ENCODE measurements around the gene KLHL26. TPM values are rescaled to one million over a fixed set of nuclear protein-coding genes. Genes with fewer than 3 reads are reported as not detected.

KLHL26 gene
- total RNA-seq, 1 donor from 2014 or later = 1.4 TPM

DNA sequence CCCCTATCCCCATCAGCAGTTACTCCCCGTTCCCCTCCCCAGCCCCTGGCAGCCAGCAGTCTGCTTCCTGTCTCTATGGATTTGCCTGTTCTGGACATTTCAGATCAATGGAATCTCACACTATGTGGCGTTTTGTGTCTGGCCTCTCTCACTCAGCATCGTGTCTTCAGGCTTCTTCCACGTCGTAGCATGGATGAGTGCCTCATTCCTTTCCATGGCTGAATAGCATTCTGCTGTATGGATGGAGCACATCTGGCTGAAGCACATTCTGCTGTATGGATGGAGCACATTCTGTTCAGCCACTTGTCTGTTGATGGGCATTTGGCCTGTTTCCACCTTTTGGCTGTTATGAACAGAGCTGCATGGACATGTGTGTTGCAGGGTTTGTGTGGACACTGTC lies 76.2 kb downstream of the KLHL26 start:
- no peak for DNase-seq (ENCODE audit: low read depth in 2 of 2)

GRCh38 chr19:18713550-18714117 lies 76.8 kb downstream of the KLHL26 start:
- no peak for DNase-seq (ENCODE audit: low read depth in 2 of 2)

GRCh38 chr19:18715416-18715815 lies 78.6 kb downstream of the KLHL26 start:
- no peak for DNase-seq (ENCODE audit: low read depth in 2 of 2)

GRCh38 chr19:18716857-18717256 lies 80.0 kb downstream of the KLHL26 start:
- no peak for DNase-seq (ENCODE audit: low read depth in 2 of 2)

GRCh38 chr19:18717601-18718000 lies 80.8 kb downstream of the KLHL26 start:
- DNase-seq (ENCODE audit: low read depth in 2 of 2) = no peak

- no peak for DNase-seq (ENCODE audit: low read depth in 2 of 2)
These were observed 81.2 kb downstream of the KLHL26 start for GRCh38 chr19:18718015-18718526.

DNA sequence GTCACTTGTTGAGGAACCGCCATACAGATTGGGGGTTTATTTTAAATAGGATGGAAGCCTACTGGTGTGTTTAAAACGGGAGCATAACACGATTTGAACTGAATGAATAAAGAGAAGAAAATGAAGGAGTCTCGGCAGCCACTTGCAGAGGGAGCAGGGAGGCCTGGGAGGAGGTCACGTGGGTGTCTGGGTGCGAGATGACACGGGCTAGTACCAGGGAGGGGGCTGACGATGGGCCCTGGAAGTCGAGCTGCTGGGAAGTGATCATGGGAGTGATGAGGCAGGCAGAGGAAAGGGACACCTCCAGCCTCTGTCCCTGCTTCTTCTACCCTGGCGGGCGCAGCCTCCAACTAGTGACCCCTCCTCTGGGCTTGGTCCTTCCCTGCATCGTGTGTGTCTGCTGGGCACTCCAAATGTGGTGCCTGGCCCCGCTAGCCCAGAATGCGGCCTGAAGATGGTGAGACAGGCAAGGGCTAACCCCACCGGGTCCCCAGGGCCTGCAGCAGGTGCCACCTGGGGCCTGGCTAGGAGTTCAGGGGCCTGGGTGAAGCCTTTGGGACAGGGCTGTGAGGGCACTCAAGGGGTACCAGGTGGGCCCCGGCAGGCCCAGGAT lies 82.1 kb downstream of the KLHL26 start:
- no peak for DNase-seq (ENCODE audit: low read depth in 2 of 2)

GRCh38 chr19:18719541-18719940 lies 82.7 kb downstream of the KLHL26 start:
- no peak for DNase-seq (ENCODE audit: low read depth in 2 of 2)

Other genes with a start within 250 kb of the KLHL26 start
- gene LRRC25, start 239.4 kb upstream of the KLHL26 start, total RNA-seq = not detected in 2 replicates
- 33.9 and 53.5 TPM in 2 replicates for gene SSBP4, start 217.6 kb upstream of the KLHL26 start, total RNA-seq
- gene ISYNA1, start 198.9 kb upstream of the KLHL26 start, total RNA-seq = 38.1 and 57.3 TPM in 2 replicates
- 9.0 and 12.3 TPM in 2 replicates for gene ELL, start 115.0 kb upstream of the KLHL26 start, total RNA-seq
- 141 and 206 TPM in 2 replicates for gene FKBP8, start 93.5 kb upstream of the KLHL26 start, total RNA-seq
- gene KXD1, start 79.2 kb upstream of the KLHL26 start, total RNA-seq = 54.6 and 70.2 TPM in 2 replicates
- gene UBA52, start 65.2 kb upstream of the KLHL26 start, total RNA-seq = 733 and 1,015 TPM in 2 replicates
- 45.4 and 56.6 TPM in 2 replicates for gene REX1BD, start 48.2 kb upstream of the KLHL26 start, total RNA-seq
- 0.13 TPM in 1 of 2 replicates, not detected in the other for gene CRLF1, start 30.2 kb upstream of the KLHL26 start, total RNA-seq
- under 0.01 TPM in 1 of 2 replicates, not detected in the other for gene TMEM59L, start 24.2 kb upstream of the KLHL26 start, total RNA-seq
- 0.64 and 1.1 TPM in 2 replicates for gene CRTC1, start 46.7 kb downstream of the KLHL26 start, total RNA-seq
- gene COMP, start 154.3 kb downstream of the KLHL26 start, total RNA-seq = not detected in 2 replicates
- gene UPF1, start 194.9 kb downstream of the KLHL26 start, total RNA-seq = 40.2 and 58.9 TPM in 2 replicates

All from dermis microvascular lymphatic vessel endothelial cell (primary cell).